Measurements from ENCODE around the gene SLC17A8. TPM values are rescaled to one million over a fixed set of nuclear protein-coding genes. Genes with fewer than 3 reads are reported as not detected.
"Not testable (repeated sequence)": the region's sequence is repeated elsewhere in the genome, so short reads cannot be mapped to it uniquely, and the experiment has no call there.

Gene SLC17A8
- total and polyA plus RNA-seq, 2 donors (not counting 1 experiment from before 2014, with no cell fraction given) = not detected

- Histone ChIP-seq H3K9me3 (ENCODE audit: control insufficient read depth, insufficient read depth, low read depth, low read length) (no peaks in the 10 kb centered on the region), H3K4me1 (ENCODE audit: control insufficient read depth, extremely low read depth, insufficient read depth, low read length) (no peaks in the 10 kb centered on the region), H3K27me3 (ENCODE audit: control insufficient read depth, insufficient read depth, low read length) (no peaks in the 10 kb centered on the region), H3K79me2 (ENCODE audit: control insufficient read depth, insufficient read depth, low read length) (no peaks in the 10 kb centered on the region), H2AFZ (ENCODE audit: low read length) (no peak overlapping the region), H3K4me2 (ENCODE audit: extremely low read depth, insufficient read depth, low read length) (no peak overlapping the region), H4K20me1 (ENCODE audit: control insufficient read depth, extremely low read depth, insufficient read depth, low read length) (no peaks in the 10 kb centered on the region), H3K4me3 (replicated peaks in 1 of 4; ENCODE audit: control extremely low read depth in 1 of 4, insufficient read depth in 1 of 4, low read depth in 3 of 4, low read length in 4 of 4) (no peak overlapping the region), H3K27ac (ENCODE audit: insufficient read depth, low read length) (no peak overlapping the region), H3K9ac (ENCODE audit: insufficient read depth, low read length) (no peak overlapping the region), H3K36me3 (ENCODE audit: control insufficient read depth, insufficient read depth, low read length) (no peaks in the 10 kb centered on the region)
- no peak for TF ChIP-seq CTCF (conservative IDR thresholded peaks at IDR 0.05 in 1 of 2, IDR thresholded peaks at IDR 0.05 in 1 of 2; ENCODE audit: low read depth in 1 of 2, low read length in 2 of 2)
- no peak for TF ChIP-seq EZH2 (IDR thresholded peaks at IDR 0.05; ENCODE audit: low read length, missing control alignments)
- DNase-seq (ENCODE audit: low read depth in 2 of 2) = no peak
These were observed 69.3 kb downstream of the SLC17A8 start for GRCh38 chr12:100426145-100426544.

DNA sequence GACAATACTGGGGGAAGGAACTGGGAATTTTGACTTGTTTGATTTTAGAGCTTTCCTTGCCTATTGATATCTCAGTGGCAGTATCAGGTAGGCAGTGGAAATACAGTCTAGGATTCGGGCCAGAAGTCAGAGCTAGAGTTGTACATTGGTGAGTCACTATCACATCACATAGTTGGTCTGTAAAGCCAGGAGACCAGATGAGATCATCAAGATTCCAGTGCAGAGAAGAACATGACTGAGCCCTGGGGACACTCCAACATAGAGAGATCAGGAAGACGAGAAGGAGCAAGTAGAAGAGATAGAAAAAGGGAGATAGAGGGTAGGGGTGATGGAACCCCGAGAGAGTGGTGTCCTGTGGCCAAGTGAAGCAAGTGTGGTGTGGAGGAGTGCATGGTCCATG, 70.2 kb downstream of the SLC17A8 start:
- no peak for TF ChIP-seq CTCF (conservative IDR thresholded peaks at IDR 0.05 in 1 of 2, IDR thresholded peaks at IDR 0.05 in 1 of 2; ENCODE audit: low read depth in 1 of 2, low read length in 2 of 2)
- no peak for TF ChIP-seq EZH2 (IDR thresholded peaks at IDR 0.05; ENCODE audit: low read length, missing control alignments)
- H3K36me3 ChIP-seq (ENCODE audit: control insufficient read depth, insufficient read depth, low read length) = no peaks in the 10 kb centered on the region
- no peak overlapping the region for H3K4me3 ChIP-seq (replicated peaks in 1 of 4; ENCODE audit: control extremely low read depth in 1 of 4, insufficient read depth in 1 of 4, low read depth in 3 of 4, low read length in 4 of 4)
- no peaks in the 10 kb centered on the region for H3K9me3 ChIP-seq (ENCODE audit: control insufficient read depth, insufficient read depth, low read depth, low read length)
- no peaks in the 10 kb centered on the region for H3K79me2 ChIP-seq (ENCODE audit: control insufficient read depth, insufficient read depth, low read length)
- no peak overlapping the region for H2AFZ ChIP-seq (ENCODE audit: low read length)
- no peaks in the 10 kb centered on the region for H4K20me1 ChIP-seq (ENCODE audit: control insufficient read depth, extremely low read depth, insufficient read depth, low read length)
- H3K4me2 ChIP-seq (ENCODE audit: extremely low read depth, insufficient read depth, low read length) = no peak overlapping the region
- DNase-seq (ENCODE audit: low read depth in 2 of 2) = peak; percentile 50 to 86
- no peaks in the 10 kb centered on the region for H3K27me3 ChIP-seq (ENCODE audit: control insufficient read depth, insufficient read depth, low read length)
- no peak overlapping the region for H3K9ac ChIP-seq (ENCODE audit: insufficient read depth, low read length)
- no peak overlapping the region for H3K27ac ChIP-seq (ENCODE audit: insufficient read depth, low read length)
- H3K4me1 ChIP-seq (ENCODE audit: control insufficient read depth, extremely low read depth, insufficient read depth, low read length) = no peaks in the 10 kb centered on the region

DNA sequence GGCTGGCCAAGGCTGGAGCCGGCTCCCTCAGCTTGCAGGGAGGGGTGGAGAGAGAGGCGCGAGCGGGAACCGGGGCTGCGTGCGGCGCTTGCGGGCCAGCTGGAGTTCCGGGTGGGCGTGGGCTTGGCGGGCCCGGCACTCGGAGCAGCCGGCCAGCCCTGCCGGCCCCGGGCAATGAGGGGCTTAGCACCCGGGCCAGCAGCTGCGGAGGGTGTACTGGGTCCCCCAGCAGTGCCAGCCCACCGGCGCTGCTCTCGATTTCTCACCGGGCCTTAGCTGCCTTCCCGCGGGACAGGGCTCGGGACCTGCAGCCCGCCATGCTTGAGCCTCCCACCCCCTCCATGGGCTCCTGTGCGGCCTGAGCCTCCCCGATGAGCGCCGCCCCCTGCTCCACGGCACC, 73.4 kb downstream of the SLC17A8 start:
- H2AFZ ChIP-seq (ENCODE audit: low read length); H3K79me2 ChIP-seq (ENCODE audit: control insufficient read depth, insufficient read depth, low read length); H3K4me3 ChIP-seq (replicated peaks in 1 of 4; ENCODE audit: control extremely low read depth in 1 of 4, insufficient read depth in 1 of 4, low read depth in 3 of 4, low read length in 4 of 4); H3K9ac ChIP-seq (ENCODE audit: insufficient read depth, low read length); H3K27me3 ChIP-seq (ENCODE audit: control insufficient read depth, insufficient read depth, low read length); H4K20me1 ChIP-seq (ENCODE audit: control insufficient read depth, extremely low read depth, insufficient read depth, low read length); DNase-seq (ENCODE audit: low read depth in 2 of 2); H3K36me3 ChIP-seq (ENCODE audit: control insufficient read depth, insufficient read depth, low read length); H3K27ac ChIP-seq (ENCODE audit: insufficient read depth, low read length); H3K9me3 ChIP-seq (ENCODE audit: control insufficient read depth, insufficient read depth, low read depth, low read length); H3K4me1 ChIP-seq (ENCODE audit: control insufficient read depth, extremely low read depth, insufficient read depth, low read length); H3K4me2 ChIP-seq (ENCODE audit: extremely low read depth, insufficient read depth, low read length): not testable (repeated sequence)
